ENCODE measurements around the gene STIM2.

The STIM2 gene

DNA sequence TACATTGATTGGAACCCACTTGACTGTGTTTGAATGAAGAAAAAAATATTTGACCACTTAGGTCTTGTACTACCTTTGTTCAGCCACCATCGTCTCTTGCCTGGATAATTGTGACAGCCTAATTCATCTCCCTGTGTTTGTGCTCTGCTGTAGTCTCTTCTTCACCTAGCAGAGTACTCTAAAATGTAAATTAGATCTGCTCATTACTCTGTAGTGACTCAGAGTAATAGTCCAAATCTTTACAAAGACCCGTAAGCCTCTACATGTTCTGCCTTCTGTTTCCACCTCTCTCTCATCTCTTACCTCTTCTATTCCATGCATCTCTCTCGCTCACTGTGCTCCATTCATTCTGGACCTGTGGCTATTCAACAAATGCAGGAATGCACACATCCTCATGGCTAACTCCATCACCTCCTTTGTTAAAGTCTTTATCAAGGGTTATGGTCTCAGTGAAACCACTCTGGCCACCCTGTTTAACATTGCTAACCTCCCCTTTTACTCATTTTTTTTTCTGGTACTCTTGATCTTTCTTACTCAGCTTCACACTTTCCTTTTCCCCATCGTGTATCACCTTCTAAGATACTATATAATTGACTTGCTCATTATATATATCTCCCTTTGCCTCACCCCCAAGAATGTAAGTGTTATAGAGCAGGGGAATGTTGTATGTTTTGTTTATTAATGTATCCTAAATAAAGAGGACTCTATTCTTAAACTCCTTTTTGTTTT lies 98.4 kb downstream of the STIM2 start:
- no peak for TF ChIP-seq GATA3 (IDR thresholded peaks at IDR 0.05; ENCODE audit: low read depth, low read length)
- TF ChIP-seq GATA2 (IDR thresholded peaks at IDR 0.05; ENCODE audit: low read depth, low read length) = no peak

GRCh38 chr4:26959654-26960047 lies 99.0 kb downstream of the STIM2 start:
- no peak for TF ChIP-seq GATA3 (IDR thresholded peaks at IDR 0.05; ENCODE audit: low read depth, low read length)
- no peak for TF ChIP-seq GATA2 (IDR thresholded peaks at IDR 0.05; ENCODE audit: low read depth, low read length)

DNA sequence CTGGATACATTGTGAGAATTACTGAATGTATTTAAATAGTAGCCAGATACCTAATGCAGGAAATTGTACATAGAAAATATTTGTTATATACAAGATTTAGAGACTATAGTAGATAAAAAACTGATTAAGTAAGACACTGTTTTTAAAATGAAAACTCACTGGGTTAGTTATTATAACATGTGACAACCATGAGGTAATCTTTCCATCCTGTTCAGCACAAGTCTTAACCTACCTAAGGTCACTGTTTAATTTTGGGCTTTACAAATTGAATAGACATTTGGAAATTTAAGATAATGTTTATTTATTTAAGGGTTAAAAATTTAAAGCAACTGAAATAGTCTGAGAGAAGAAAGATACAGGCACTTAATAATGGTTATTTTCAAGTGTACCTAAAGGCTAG lies 102.1 kb downstream of the STIM2 start:
- TF ChIP-seq GATA2 (IDR thresholded peaks at IDR 0.05; ENCODE audit: low read depth, low read length) = no peak
- TF ChIP-seq GATA3 (IDR thresholded peaks at IDR 0.05; ENCODE audit: low read depth, low read length) = no peak

DNA sequence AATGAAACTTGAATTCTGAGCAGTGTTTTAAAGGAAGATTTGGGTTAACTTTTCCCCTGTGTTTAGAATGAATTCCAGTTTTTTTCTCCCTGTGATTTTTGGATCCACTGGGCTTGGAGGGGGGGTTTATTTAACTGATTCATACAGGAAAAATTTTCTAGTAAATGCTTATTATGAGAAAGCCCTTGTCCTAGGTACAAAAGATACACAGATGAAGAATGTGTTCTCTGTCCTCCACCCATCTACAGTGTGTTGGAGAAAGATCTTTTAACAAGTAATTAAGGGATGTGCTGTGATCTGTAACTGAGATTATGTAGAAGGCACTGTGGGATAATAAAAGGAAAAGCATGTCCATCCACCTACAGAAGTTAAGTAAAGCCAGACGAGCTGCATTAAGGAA lies 103.9 kb downstream of the STIM2 start:
- TF ChIP-seq GATA2 (IDR thresholded peaks at IDR 0.05; ENCODE audit: low read depth, low read length) (no peak), GATA3 (IDR thresholded peaks at IDR 0.05; ENCODE audit: low read depth, low read length) (no peak)

GRCh38 chr4:26964994-26965393 lies 104.4 kb downstream of the STIM2 start:
- TF ChIP-seq GATA3 (IDR thresholded peaks at IDR 0.05; ENCODE audit: low read depth, low read length) = no peak
- TF ChIP-seq GATA2 (IDR thresholded peaks at IDR 0.05; ENCODE audit: low read depth, low read length) = no peak

DNA sequence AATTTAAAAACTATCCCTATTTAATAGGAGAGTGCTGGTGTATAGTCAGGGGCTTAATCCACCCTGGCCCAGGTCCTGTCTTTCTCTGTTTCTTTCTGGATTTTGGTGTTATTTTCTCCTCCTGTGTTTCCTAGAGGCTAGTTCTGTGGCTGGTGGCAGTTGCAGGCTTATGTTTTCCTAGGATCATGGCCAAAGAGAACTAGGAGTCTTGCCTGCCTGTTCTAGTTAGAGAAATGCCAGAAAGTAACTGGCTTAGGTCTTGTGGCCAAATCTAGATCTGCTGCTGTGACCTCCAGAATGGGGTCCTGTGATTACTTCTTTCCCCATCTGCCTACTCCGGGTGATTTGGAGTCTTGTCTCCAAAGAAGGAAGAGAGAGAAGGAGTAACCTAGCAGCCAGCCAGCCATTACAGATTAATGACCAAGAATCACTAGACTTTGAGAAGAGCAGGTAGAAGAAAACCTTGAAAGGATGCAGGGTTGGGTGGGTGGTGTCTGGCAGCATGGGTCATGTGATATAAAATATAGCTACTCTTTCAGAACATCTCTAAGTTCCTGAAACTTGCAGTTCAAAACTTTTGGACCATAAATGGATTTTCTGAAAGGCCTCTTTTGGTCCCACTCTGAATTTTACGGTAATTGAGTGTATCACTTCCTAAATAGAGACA lies 117.9 kb downstream of the STIM2 start:
- TF ChIP-seq GATA2 (IDR thresholded peaks at IDR 0.05; ENCODE audit: low read depth, low read length) (no peak), GATA3 (IDR thresholded peaks at IDR 0.05; ENCODE audit: low read depth, low read length) (no peak)

- TF ChIP-seq GATA2 (IDR thresholded peaks at IDR 0.05; ENCODE audit: low read depth, low read length) (no peak), GATA3 (IDR thresholded peaks at IDR 0.05; ENCODE audit: low read depth, low read length) (no peak)
These were observed 124.3 kb downstream of the STIM2 start for GRCh38 chr4:26984896-26985295.

DNA sequence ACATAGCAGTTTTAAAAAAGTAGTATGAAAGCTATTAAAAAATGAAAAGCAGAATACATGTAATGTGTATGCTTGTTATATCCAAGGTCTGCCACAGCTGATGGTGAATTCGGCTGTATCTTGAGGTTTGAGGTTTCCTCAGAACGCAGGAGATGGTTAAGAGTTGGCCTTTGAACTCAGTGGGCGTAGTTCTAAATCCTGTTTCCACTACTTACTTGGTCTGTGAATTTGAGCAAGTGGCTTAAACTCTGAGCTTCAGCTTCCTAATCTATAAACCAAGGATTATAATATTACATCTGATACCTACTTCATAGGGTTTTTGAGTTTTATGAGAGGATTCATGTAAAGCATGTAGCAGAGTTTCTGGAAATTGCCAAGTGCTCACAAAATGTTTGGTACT lies 125.2 kb downstream of the STIM2 start:
- TF ChIP-seq GATA2 (IDR thresholded peaks at IDR 0.05; ENCODE audit: low read depth, low read length) (no peak), GATA3 (IDR thresholded peaks at IDR 0.05; ENCODE audit: low read depth, low read length) (no peak)

GRCh38 chr4:26987191-26987590 lies 126.5 kb downstream of the STIM2 start:
- TF ChIP-seq GATA2 (IDR thresholded peaks at IDR 0.05; ENCODE audit: low read depth, low read length) (no peak), GATA3 (IDR thresholded peaks at IDR 0.05; ENCODE audit: low read depth, low read length) (no peak)

DNA sequence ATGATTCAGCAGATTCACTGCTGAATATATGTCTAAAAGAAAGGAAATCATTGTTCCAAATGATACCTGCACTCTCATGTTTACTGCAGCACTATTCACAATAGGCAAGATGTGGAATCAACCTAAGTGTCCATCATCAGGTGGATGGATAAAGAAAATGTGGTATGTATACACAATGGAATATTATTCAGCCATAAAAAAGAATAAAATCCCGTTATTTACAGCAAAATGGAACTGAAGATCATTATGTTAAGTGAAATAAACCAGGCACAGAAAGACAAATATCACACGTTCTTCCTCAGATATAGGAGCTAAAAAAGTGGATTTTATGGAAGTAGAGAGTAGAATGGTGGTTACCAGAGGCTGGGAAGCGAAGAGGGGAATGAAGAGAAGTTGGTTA lies 130.4 kb downstream of the STIM2 start:
- TF ChIP-seq GATA3 (IDR thresholded peaks at IDR 0.05; ENCODE audit: low read depth, low read length) (no peak), GATA2 (IDR thresholded peaks at IDR 0.05; ENCODE audit: low read depth, low read length) (no peak)

GRCh38 chr4:26992657-26993361 lies 132.2 kb downstream of the STIM2 start:
- TF ChIP-seq GATA3 (IDR thresholded peaks at IDR 0.05; ENCODE audit: low read depth, low read length) (no peak), GATA2 (IDR thresholded peaks at IDR 0.05; ENCODE audit: low read depth, low read length) (no peak)

DNA sequence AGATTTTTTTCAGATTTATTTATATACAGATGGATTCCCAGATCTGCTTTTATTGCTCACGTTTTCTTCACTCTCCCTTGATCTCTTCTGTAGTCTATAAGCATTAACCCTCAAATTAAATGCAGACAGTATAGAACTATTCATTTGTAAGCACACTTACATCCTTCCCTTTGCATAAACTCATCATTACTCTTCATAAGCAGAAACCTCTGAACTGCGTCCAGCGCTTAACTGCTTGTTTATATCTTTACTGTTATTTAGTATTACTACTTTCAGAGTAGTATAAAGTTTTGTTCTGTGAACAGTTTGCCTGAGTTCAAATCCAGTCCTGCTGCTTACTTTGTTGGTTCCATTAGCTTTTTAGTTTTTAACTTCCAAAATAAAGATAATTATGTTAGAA lies 132.9 kb downstream of the STIM2 start:
- TF ChIP-seq GATA3 (IDR thresholded peaks at IDR 0.05; ENCODE audit: low read depth, low read length) = no peak
- TF ChIP-seq GATA2 (IDR thresholded peaks at IDR 0.05; ENCODE audit: low read depth, low read length) = no peak

- no peak for TF ChIP-seq GATA2 (IDR thresholded peaks at IDR 0.05; ENCODE audit: low read depth, low read length)
- no peak for TF ChIP-seq GATA3 (IDR thresholded peaks at IDR 0.05; ENCODE audit: low read depth, low read length)
These were observed 133.3 kb downstream of the STIM2 start for GRCh38 chr4:26993967-26994366.

- TF ChIP-seq GATA3 (IDR thresholded peaks at IDR 0.05; ENCODE audit: low read depth, low read length) (no peak), GATA2 (IDR thresholded peaks at IDR 0.05; ENCODE audit: low read depth, low read length) (no peak)
These were observed 134.7 kb downstream of the STIM2 start for GRCh38 chr4:26995316-26995715.

- TF ChIP-seq GATA3 (IDR thresholded peaks at IDR 0.05; ENCODE audit: low read depth, low read length) (no peak), GATA2 (IDR thresholded peaks at IDR 0.05; ENCODE audit: low read depth, low read length) (no peak)
These were observed 136.1 kb downstream of the STIM2 start for GRCh38 chr4:26996745-26997144.

Measured in SH-SY5Y (cell line).